ENCODE results near the gene ZCCHC7.

Gene ZCCHC7

GRCh38 chr9:37405764-37406380, 285.5 kb downstream of the ZCCHC7 start:
- Histone ChIP-seq H3K4me3 (ENCODE audit: insufficient read length, low read depth) (no peak overlapping the region), H3K4me1 (ENCODE audit: insufficient read depth, insufficient read length) (no peaks in the 10 kb centered on the region), H3K27me3 (ENCODE audit: insufficient read depth, insufficient read length) (no peaks in the 10 kb centered on the region), H3K9ac (ENCODE audit: insufficient read length, low read depth) (no peak overlapping the region), H3K9me3 (ENCODE audit: insufficient read depth, low read length) (no peaks in the 10 kb centered on the region), H3K36me3 (ENCODE audit: insufficient read depth, insufficient read length, low read length) (no peaks in the 10 kb centered on the region)
- no peak for DNase-seq (ENCODE audit: low read depth, low spot score)
- TF ChIP-seq ZNF274 (IDR thresholded peaks at IDR 0.05; ENCODE audit: low read depth, low read length) (no peak), YY1 (IDR thresholded peaks at IDR 0.05; ENCODE audit: insufficient read depth, insufficient read length) (no peak), SUZ12 (IDR thresholded peaks at IDR 0.05; ENCODE audit: extremely low read depth, insufficient read depth, insufficient read length) (no peak)

- Histone ChIP-seq H3K27me3 (ENCODE audit: insufficient read depth, insufficient read length) (no peaks in the 10 kb centered on the region), H3K9ac (ENCODE audit: insufficient read length, low read depth) (no peak overlapping the region), H3K4me3 (ENCODE audit: insufficient read length, low read depth) (no peak overlapping the region), H3K4me1 (ENCODE audit: insufficient read depth, insufficient read length) (peaks cover 7% of the 10 kb centered on the region), H3K36me3 (ENCODE audit: insufficient read depth, insufficient read length, low read length) (no peaks in the 10 kb centered on the region), H3K9me3 (ENCODE audit: insufficient read depth, low read length) (no peaks in the 10 kb centered on the region)
- TF ChIP-seq ZNF274 (IDR thresholded peaks at IDR 0.05; ENCODE audit: low read depth, low read length) (no peak), YY1 (IDR thresholded peaks at IDR 0.05; ENCODE audit: insufficient read depth, insufficient read length) (no peak), SUZ12 (IDR thresholded peaks at IDR 0.05; ENCODE audit: extremely low read depth, insufficient read depth, insufficient read length) (no peak)
- DNase-seq (ENCODE audit: low read depth, low spot score): no peak
Measured at GRCh38 chr9:37406603-37407401, 286.4 kb downstream of the ZCCHC7 start.

GRCh38 chr9:37407468-37407867, 287.1 kb downstream of the ZCCHC7 start:
- H3K4me1 ChIP-seq (ENCODE audit: insufficient read depth, insufficient read length): peaks cover 9% of the 10 kb centered on the region
- H3K4me3 ChIP-seq (ENCODE audit: insufficient read length, low read depth): no peak overlapping the region

More at GRCh38 chr9:37407468-37407867, 287.1 kb downstream of the ZCCHC7 start:
- Histone ChIP-seq H3K27me3 (ENCODE audit: insufficient read depth, insufficient read length) (no peaks in the 10 kb centered on the region), H3K36me3 (ENCODE audit: insufficient read depth, insufficient read length, low read length) (no peaks in the 10 kb centered on the region), H3K9ac (ENCODE audit: insufficient read length, low read depth) (no peak overlapping the region), H3K9me3 (ENCODE audit: insufficient read depth, low read length) (no peaks in the 10 kb centered on the region)
- TF ChIP-seq YY1 (IDR thresholded peaks at IDR 0.05; ENCODE audit: insufficient read depth, insufficient read length) (no peak), SUZ12 (IDR thresholded peaks at IDR 0.05; ENCODE audit: extremely low read depth, insufficient read depth, insufficient read length) (no peak), ZNF274 (IDR thresholded peaks at IDR 0.05; ENCODE audit: low read depth, low read length) (no peak)
- no peak for DNase-seq (ENCODE audit: low read depth, low spot score)

Measured in NT2/D1 (cell line).